Measurements from ENCODE around the gene ZNF710. TPM values are rescaled to one million over a fixed set of nuclear protein-coding genes. Genes with fewer than 3 reads are reported as not detected.

ZNF710 gene
- polyA plus RNA-seq, 3 donors = 15.8 to 17.4 (median 16.9) TPM

DNA sequence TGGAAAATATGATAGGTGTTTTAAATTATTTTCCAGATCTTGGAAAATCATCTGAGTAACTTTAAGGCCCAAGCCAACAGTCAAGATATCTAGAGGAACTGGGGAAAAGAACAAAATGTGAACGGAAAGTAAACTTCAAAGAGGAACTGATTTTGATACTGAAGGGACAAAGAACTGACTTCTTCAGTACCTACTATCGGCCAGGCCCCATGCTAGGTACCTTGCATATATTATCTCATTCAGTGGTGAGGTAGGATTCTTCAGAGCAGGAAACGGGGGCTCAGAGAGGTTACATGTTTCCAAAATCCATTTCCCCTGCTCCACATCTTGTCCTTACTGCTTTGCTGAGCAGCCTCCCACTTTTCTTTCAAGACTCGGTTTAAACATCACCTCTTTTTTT, 9.8 kb upstream of the ZNF710 start:
- DNase-seq (ENCODE audit: low read depth in 3 of 3, low spot score in 2 of 3) = no peak

DNA sequence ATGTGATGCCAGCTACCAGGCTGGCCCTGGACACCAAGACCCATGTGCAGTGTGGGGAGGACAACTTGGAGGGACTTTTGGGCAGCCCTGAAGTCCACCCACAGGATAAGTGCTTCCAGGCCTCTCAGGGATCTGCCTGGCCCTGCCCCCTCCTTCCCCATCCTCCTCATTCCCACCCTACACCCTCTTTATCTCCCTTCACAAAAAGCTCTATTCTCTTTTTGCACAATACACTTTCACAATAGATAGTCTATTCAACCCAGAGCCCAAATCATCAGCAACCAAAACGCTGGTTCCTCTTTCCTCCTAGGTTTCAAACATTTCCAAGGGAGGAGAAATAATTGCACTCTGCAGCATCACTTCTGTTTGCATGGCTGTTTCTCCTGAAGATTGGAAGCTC, 7.8 kb upstream of the ZNF710 start:
- DNase-seq (ENCODE audit: low read depth in 3 of 3, low spot score in 2 of 3) = no peak

DNA sequence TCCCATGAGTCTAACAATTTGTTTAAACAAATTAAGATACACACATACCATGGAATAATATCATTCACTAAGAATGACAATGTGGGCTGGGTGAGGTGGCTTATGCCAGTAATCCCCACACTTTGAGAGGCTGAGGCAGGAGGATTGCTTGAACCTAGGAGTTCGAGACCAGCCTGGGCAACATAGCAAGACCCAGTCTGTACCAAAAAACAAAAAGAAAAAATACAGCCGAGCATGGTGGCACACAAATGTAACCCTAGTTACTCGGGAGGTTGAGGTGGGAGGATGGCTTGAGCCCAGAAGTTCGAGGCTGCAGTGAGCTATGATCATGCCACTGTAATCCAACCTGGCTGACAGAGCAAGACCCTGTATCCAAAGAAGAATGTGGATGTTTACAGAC, 4.0 kb upstream of the ZNF710 start:
- no peak for DNase-seq (ENCODE audit: low read depth in 3 of 3, low spot score in 2 of 3)

DNA sequence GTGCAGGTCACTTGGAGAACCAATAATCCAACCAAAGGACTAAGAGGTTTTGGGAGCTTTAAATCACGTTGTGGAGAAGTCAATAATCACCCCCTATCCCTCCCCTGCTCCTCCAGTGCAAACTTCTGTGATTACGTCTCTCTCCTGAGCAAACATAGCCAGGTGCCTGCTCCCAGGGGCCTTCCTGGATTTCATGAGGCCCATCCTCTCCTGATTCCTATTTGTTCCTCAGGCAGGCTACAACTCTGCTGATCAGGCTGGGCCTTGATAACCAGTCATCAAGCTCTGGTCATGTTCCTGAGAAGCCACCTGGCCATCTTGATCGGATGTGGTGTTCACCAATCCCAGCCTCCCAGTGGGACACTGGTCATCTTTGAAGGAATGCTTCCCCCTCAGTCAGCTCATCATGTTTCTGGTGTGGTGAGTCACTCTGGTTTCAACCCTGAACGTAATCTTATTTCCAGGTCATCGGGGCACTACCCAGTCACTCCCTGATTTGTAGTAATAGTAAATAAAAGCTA, 2.9 kb upstream of the ZNF710 start:
- no peak for DNase-seq (ENCODE audit: low read depth in 3 of 3, low spot score in 2 of 3)

DNA sequence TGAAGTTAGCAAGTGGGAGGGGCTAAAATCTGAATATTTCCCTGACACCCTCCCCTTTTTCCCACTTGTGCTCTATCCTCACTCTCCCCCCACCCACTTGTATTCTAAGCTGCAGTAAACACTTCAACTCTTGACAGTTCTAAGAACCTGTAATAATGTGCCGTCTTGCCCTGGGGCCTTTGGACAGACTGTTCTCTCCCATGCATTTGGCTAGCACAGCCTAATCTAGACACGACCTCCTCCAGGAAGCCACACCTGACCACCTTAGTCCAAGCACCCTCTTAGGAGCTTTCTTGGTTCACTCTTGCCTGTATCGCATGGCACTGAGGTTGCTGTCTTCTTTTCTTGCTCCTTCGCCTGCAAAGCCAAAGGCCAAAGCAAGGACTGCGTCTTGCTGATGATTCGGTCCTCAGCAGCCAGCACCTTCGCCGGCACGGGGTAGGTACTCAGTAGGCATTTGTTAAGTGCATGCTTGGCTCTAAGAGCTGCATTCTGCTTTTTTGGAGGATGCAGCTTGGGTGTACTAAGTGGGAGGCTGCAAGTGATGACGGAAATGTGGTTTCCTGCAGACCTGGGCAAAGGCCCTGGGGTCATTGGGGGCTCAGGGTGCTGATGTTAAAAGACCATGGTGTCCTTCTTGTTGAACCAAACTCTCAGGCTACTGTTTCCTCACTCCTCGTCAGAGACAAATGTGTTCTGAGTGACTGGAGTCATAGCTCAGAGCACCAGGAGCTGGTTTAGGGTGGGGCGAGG, 2.0 kb upstream of the ZNF710 start:
- no peak for DNase-seq (ENCODE audit: low read depth in 3 of 3, low spot score in 2 of 3)

DNA sequence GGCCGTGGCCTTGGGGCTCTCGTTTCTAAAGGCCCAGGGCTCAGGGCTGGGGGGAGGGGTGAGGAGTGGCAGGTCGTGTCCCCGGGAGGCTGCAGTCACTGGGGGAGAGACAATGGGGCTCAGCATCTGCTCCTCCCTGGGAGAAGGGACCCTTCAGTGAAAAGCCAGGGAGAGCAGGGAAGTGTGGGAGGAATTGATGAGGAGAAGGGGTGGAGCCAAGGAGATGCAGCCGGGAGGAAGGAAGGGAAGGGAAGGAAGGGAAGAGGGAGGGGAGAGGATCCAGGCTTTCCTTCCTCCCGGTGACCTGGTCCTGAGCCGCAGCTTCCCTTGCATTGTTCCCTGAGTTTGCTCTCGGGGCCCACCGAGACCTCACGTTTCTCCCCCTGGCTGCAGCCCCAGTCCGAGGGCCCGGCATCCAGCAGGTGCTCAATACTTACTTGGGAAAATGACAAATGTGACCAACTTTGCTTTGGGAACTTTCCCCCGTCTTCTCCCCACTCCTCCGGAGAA, 1.4 kb upstream of the ZNF710 start:
- no peak for DNase-seq (ENCODE audit: low read depth in 3 of 3, low spot score in 2 of 3)

DNA sequence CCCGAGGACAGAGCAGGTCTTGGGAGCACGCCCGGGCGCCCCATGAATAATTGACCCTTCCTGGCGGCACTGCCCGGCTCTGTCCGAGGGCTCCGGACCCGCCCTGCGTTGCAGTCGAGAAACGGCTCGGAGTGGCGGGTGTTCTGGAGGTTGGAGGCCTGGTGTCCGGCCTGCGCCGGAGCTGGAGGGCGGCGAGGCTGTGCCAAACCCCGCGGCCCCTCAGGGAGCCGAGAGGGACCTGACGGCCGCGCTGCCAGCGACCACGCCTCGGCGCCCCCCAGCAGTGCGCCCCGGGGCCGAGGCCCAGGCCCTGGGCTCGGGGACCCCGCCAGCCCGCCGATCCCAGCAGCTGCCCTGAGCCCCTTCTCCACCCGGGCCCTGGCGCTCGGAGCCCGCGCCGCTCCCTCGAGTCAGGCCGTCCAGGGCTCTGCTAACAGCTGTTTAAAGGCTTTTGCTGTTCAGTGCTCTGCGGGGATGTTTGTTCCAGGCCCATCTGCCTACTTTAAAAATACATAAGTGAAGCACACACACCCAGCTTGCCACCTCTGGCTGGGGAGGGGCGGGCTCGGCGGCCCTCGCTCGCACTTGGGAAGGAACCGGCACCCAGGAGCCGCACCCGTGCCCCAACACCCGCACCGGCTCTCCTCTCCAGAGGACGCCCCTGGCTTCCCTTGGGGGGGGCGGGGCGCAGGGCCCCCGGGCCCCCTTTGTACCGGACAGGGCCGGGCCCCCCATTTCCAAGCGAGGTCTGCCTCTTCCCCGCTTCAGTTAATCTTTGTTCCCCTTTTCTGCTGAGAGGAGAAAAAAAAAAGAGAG, 730 bp upstream of the ZNF710 start:
- DNase-seq (ENCODE audit: low read depth in 3 of 3, low spot score in 2 of 3) = no peak

DNA sequence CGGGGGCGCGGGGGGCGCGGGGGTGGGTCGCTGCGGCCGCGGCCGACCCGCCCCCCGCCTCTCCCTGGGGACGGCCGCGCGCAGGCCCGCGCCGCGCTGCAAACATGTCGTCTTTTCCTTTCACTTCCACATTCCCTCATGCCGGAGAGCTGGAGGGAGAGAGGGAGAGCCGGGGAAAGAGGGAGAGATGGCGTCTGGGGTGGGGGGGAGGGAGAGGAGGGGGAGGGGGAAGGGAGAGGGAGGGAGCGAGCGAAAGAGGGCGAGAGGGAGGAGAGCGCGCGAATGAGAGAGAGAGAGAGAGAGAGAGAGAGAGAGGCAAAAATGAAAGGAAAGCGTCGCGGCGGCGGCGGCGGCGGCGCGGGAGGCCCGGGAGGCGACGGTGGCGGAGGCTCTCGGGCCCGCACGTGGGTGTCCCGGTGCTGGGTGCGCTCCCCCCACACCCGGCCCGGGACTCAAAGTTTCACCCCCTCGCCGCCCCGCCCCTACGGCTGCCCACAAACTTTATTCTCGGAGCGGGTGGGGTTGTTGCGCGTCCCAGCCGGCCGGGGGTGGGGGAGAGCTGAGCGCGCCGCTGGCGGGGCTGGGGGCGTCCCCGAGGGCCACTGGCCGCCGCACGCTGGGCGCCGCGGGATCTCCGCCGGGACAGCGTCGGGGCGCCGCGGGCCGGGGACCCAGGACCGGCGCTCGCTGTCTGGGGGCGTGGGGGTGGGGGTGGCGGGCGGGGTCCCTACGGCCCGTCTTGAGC, 731 bp downstream of the ZNF710 start:
- peak in 1 of 3 donors; percentile 43 for DNase-seq (ENCODE audit: low read depth in 3 of 3, low spot score in 2 of 3)

DNA sequence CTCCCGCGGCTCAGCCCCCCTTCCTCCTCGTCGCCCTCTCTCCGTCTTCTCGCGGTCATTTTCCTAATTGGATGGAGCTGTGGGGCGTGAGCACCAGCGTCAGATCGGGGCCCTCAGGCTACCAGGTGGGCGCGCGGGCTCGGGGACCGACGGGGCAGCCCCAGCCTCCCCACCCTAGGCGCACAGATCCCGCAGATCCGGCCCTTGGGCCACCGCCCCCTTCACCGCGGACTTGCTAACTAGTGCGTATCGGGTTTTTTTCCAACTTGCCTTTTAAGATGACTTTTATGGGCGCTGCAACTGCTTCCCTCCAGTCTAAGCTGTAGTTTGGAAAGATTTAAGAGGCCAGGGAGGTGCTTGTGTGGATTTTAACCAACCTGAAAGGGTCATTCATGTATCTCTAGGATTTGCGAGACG, 1.3 kb downstream of the ZNF710 start:
- DNase-seq (ENCODE audit: low read depth in 3 of 3, low spot score in 2 of 3) = peak in 1 of 3 donors; percentile 41

DNA sequence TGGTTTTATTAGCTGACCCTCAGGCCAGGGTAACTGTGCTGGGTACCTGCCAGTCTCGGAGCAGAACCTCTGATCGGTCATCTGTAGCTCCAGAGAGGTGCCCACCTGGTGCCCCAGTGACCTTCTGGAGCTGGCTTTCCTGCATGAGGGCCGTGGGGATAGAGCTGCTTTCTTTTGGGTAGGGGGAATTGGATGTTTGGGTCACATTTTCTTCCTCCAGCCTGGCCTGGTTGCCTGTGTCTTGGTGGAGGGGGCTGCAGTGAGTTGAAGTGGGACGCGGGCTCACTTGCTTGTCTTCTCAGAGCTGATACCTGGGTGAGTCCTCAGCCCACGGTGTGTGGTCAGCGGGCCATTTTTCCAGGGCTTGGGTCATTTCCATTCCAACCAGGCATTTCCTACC, 2.6 kb downstream of the ZNF710 start:
- no peak for DNase-seq (ENCODE audit: low read depth in 3 of 3, low spot score in 2 of 3)

DNA sequence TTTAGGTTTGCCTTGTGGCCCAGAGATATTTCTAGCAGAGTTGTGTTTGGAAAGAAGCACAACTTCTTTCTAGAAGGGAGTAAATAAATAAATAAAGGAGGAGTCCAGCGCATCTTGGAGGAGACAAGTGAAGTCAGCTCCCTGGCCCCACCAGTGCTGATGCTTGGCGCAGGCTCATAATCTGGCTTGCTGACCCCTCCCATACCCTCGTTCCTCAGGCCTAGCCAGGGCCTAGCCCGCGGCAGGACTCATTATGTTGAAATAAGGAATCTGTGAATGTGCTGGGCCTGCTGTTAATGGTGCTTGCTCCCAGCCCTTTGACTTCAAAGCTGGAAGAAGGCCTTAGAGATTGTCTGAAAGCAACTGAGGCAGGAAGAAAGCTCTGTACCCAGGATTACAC, 3.1 kb downstream of the ZNF710 start:
- no peak for DNase-seq (ENCODE audit: low read depth in 3 of 3, low spot score in 2 of 3)

DNA sequence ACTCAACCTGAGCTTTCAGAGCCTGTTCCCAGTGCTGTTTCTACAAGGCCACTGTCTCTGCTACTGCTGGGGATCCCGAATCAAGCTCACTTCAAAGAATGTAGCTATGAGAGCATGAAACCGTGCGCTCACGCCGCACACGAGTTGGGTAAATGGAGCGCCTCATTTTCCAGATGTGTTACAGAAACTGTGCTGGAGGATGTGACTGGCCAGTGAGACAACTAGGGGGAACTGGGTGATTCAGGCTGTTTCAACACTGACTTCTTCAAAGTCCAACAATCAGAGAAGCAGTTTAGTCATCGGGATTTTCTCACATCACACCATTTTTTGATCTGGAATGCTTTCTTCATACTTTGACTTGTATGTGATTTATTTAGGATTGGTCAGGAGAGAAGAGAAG, 3.5 kb downstream of the ZNF710 start:
- DNase-seq (ENCODE audit: low read depth in 3 of 3, low spot score in 2 of 3) = no peak

DNA sequence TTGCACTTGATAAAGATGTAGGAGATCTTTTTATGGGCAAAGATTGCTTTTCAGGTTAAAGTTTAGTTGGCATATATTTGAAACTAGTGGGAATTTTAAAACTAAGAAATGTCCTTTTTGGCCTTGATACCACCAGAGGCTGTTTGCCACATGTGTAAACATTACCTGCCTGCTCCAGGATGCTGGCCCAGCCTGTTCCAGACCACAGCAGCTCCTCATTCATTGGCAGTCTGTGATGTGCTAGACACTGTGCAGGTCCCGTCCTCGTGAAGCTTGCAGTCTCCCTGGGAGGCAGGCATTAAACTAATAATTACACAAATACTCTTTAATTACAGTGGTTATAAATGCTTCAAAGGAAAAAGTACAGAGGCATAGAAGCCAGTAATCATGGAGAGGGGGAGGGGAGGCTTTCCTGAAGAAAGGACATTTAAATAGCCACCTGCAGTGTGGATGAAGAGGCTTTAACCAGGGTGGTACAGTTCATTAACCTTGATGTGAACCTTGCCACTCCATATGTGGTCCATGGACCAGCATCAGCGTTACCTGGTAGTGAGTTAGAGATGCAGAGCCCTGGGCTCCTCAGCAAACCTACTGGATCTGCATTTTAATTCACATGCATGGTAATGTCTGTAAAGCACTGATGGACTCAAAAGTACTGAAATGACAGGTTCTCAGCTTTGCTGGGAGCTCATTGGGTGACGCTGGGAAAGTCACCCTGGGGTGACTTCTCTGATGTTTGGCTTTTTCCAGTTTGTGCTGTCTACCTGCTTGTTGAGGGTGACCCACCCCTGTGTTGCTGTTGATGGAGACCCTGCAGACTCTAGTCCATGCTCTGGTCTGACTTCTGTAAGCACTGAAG, 5.3 kb downstream of the ZNF710 start:
- DNase-seq (ENCODE audit: low read depth in 3 of 3, low spot score in 2 of 3) = no peak

DNA sequence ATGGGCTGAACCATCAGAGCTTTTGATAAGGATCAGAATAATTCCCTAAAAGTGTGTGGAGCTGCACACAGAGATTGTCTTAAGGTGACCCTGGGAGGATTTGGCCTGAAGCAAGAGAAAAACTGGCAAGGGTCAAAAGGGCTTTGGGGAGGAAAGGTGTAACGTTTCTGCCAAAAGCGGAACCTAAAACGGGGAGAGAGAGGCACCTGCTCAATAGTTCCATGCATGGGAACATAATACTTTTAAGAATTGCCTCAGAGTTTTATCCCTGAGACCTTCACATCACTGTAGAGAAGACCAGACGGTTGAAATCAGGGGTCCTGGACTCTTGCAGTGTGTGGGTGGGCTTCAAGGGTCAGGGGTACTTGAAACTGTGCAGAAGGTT, 5.9 kb downstream of the ZNF710 start:
- DNase-seq (ENCODE audit: low read depth in 3 of 3, low spot score in 2 of 3) = no peak

DNA sequence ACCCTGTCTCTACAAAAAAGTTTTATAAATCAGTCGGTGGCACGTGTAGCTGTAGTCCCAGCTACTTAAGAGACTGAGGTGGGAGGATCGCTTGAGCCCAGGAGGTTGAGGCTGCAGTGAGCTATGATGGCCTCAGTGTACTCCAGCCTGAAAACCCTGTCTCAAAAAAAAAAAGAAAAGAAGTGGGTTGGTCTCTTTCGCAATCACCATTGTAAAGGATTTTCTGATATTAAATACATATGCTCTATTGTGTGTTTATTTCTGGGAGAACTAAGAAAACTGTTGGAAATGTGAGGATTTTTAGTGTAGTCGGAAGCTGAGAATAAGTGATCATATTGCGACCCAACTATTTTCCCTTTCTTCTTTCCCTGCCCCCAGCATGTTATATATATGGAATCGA, 7.5 kb downstream of the ZNF710 start:
- DNase-seq (ENCODE audit: low read depth in 3 of 3, low spot score in 2 of 3) = no peak

DNA sequence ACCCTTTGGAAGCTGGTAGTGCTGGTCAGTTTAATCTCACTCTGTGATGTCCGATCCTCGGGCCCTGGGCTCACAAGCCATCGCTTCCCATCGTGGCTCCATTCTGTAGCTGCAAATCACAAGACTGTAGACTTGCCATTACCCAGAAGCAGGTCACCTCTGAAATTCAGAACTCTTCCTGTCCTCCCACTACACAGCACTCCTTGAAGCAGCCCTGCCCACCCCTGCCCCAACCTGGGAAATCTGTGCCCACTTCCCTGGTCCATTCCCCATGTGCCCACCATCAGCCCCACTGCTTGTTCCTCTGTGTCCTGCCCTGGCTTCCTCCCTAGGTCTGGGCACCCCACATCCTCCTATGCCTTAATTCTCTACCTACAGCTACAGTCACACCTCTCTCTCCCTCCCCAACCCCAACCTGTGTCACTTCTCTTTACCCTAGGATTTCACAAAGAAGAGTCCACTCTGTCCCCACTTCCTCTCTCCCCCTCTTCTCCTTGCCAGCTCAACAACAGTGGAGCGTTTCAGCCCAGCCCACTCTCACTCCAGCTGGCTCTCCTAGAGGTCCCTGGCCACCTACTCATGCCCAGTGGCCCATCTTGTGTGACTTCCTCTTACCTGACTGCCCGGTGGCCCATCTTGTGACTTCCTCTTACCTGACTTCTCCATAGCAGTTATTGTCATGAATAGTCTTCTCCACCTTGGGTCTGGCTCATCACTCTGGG, 8.3 kb downstream of the ZNF710 start:
- DNase-seq (ENCODE audit: low read depth in 3 of 3, low spot score in 2 of 3) = no peak

DNA sequence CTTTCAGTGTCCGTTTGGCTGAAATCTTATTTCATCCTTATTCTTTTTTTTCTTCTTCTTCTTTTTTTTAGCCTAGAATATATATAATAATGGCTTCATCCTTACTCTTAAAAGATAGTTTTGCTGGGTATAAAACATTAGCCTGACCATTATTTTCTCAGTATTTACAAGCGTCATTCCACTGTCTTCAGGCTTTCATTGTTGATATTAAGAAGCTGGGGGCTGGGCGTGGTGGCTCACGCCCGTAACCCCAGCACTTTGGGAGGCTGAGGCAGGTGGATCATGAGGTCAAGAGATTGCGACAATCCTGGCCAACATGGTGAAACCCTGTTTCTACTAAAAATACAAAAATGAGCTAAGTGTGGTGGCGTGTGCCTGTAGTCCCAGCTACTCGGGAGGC, 10.6 kb downstream of the ZNF710 start:
- DNase-seq (ENCODE audit: low read depth in 3 of 3, low spot score in 2 of 3) = no peak

DNA sequence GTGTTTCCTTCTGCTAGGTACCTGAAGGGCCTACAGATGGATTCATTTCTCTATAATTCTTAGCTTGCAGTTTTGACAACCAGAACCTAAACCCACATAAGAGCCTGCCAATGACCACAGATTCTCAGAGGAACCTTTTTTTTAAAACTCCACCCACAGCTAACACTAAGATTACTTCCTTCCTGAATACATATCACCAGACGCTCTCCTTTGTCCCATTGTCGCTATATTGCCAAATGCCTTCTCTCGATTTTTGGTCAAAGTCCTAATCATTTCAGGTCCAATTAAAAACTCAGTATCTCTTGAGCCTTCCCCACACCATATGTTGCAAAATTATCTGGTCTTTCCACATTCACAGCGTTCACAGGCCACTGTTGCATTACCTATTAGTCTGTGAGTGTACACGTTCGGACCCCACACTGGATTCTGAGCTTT, 12.4 kb downstream of the ZNF710 start:
- DNase-seq (ENCODE audit: low read depth in 3 of 3, low spot score in 2 of 3) = no peak

DNA sequence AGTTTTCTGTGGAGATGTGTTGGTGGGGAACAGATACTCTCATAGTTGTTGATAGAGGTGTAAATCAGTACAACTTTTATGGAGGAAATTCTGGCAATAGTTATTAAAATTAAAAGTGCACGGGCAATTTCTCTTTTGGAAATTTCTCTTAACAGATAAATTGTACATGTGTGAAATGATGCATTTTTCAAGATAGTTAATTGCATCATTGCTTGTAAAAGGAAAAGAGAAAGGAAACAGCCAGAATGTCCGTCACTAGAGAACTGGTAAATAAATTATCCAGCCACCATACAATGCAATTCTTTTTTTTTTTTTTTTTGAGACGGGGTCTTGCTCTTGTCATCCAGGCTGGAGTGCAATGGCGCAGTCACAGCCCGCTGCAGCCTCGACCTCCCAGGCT, 14.2 kb downstream of the ZNF710 start:
- DNase-seq (ENCODE audit: low read depth in 3 of 3, low spot score in 2 of 3) = no peak

Data from right renal cortex interstitium (tissue), 3 donors.